SK-N-MC (cell line): ENCODE measurements around the gene PKN3.

Experiments
- EZH2 ChIP-seq: fragments of 200-600 bp; sonication (generic); IDR thresholded peaks from one replicate; pipeline ENCODE4 v1.6.1; 2017; ENCODE audit warnings: antibody characterized with exemption
- POLR2AphosphoS5 ChIP-seq: IDR thresholded peaks from 2 replicates; pipeline ENCODE4 v1.6.1; 2012; ENCODE audit warnings: mild to moderate bottlenecking, low read depth, low read length, borderline replicate concordance

GRCh38 chr9:128713411-128713780, 11.1 kb downstream of the PKN3 start:
- TF ChIP-seq EZH2 (no peak), POLR2AphosphoS5 (no peak)
